SK-N-SH treated with all-trans-retinoic acid at 6 μM for 48 hours (cell line): ENCODE results near the gene KRT35.

Experiments used
- ATAC-seq: fragments of 200-7000 bp; cut with Tn5 transposase; 3 replicates; pipeline ENCODE4 v1.9.1; 2020; ENCODE audit warnings: mild to moderate bottlenecking, moderate library complexity
- BACH2 ChIP-seq: fragments of 250-450 bp; sonication (Bioruptor Pico); IDR thresholded peaks from 2 replicates; pipeline ENCODE4 v1.9.0; 2021; ENCODE audit warnings: mild to moderate bottlenecking, borderline replicate concordance
- CSDC2 ChIP-seq: fragments of 250-450 bp; sonication (Bioruptor Pico); IDR thresholded peaks from 2 replicates; pipeline ENCODE4 v1.5.0; 2020; ENCODE audit warnings: mild to moderate bottlenecking, moderate library complexity
- ESRRG ChIP-seq: fragments of 250-450 bp; sonication (Bioruptor Pico); IDR thresholded peaks from 2 replicates; pipeline ENCODE4 v1.6.1; 2021; ENCODE audit warnings: mild to moderate bottlenecking
- GLIS3 ChIP-seq: fragments of 250-450 bp; sonication (Bioruptor Pico); IDR thresholded peaks from 2 replicates; pipeline ENCODE4 v1.5.0; 2020; ENCODE audit warnings: mild to moderate bottlenecking, moderate library complexity
- ISL1 ChIP-seq: fragments of 250-450 bp; sonication (Bioruptor Pico); IDR thresholded peaks from 2 replicates; pipeline ENCODE4 v2.1.2; 2022; ENCODE audit warnings: mild to moderate bottlenecking, moderate library complexity
- OSR1 ChIP-seq: fragments of 250-450 bp; sonication (Bioruptor Pico); IDR thresholded peaks from 2 replicates; pipeline ENCODE4 v1.8.0; 2022; ENCODE audit warnings: moderate library complexity, mild to moderate bottlenecking, inconsistent platforms
- PPARA ChIP-seq: fragments of 250-450 bp; sonication (Bioruptor Pico); IDR thresholded peaks from 2 replicates; pipeline ENCODE4 v1.5.0; 2020; ENCODE audit warnings: mild to moderate bottlenecking, borderline replicate concordance
- RARB ChIP-seq: fragments of 250-450 bp; sonication (Bioruptor Pico); IDR thresholded peaks from 2 replicates; pipeline ENCODE4 v1.8.0; 2021; ENCODE audit warnings: mild to moderate bottlenecking, moderate library complexity
- SNAI2 ChIP-seq: fragments of 250-450 bp; sonication (Bioruptor Pico); IDR thresholded peaks from 2 replicates; pipeline ENCODE4 v1.5.0; 2020; ENCODE audit warnings: mild to moderate bottlenecking, moderate library complexity
- TCF4 ChIP-seq: fragments of 250-450 bp; sonication (Bioruptor Pico); IDR thresholded peaks from 2 replicates; pipeline ENCODE4 v1.8.0; 2021; ENCODE audit warnings: mild to moderate bottlenecking, moderate library complexity, borderline replicate concordance
- ZC3H10 ChIP-seq: fragments of 250-450 bp; sonication (Bioruptor Pico); IDR thresholded peaks from 2 replicates; pipeline ENCODE4 v1.5.1; 2021; ENCODE audit warnings: mild to moderate bottlenecking, moderate library complexity
- ZFP3 ChIP-seq: fragments of 250-450 bp; sonication (Bioruptor Pico); IDR thresholded peaks from 2 replicates; pipeline ENCODE4 v1.5.0; 2020; ENCODE audit warnings: mild to moderate bottlenecking, moderate library complexity
- ZFP30 ChIP-seq: fragments of 450-650 bp; formaldehyde crosslinking; IDR thresholded peaks from 2 replicates; pipeline ENCODE4 v1.5.0; 2022; ENCODE audit warnings: mild to moderate bottlenecking, moderate library complexity
- ZNF565 ChIP-seq: fragments of 450-650 bp; formaldehyde crosslinking; conservative IDR thresholded peaks from 2 replicates; pipeline ENCODE4 v1.5.0; 2020; ENCODE audit warnings: low read depth, mild to moderate bottlenecking, moderate library complexity
- ZNF70 ChIP-seq: fragments of 450-650 bp; formaldehyde crosslinking; IDR thresholded peaks from 2 replicates; pipeline ENCODE4 v1.5.0; 2020; ENCODE audit warnings: mild to moderate bottlenecking, moderate library complexity
- ZNF8 ChIP-seq: fragments of 450-650 bp; formaldehyde crosslinking; IDR thresholded peaks from 2 replicates; pipeline ENCODE4 v1.5.0; 2020; ENCODE audit warnings: mild to moderate bottlenecking, moderate library complexity
- TF ChIP-seq, protein P1 (sequence below): fragments of 250-450 bp; sonication (Bioruptor Pico); IDR thresholded peaks from 2 replicates; pipeline ENCODE4 v1.5.0; 2020; ENCODE audit warnings: mild to moderate bottlenecking, moderate library complexity
- TF ChIP-seq, protein P2 (sequence below): fragments of 250-450 bp; sonication (Bioruptor Pico); IDR thresholded peaks from 2 replicates; pipeline ENCODE4 v1.5.1; 2021; ENCODE audit warnings: mild to moderate bottlenecking, moderate library complexity
- TF ChIP-seq, protein P3 (sequence below): fragments of 250-450 bp; sonication (Bioruptor Pico); IDR thresholded peaks from 2 replicates; pipeline ENCODE4 v1.8.0; 2020; ENCODE audit warnings: mild to moderate bottlenecking, moderate library complexity, borderline replicate concordance
- TF ChIP-seq, protein P4 (sequence below): fragments of 250-450 bp; sonication (Bioruptor Pico); IDR thresholded peaks from 2 replicates; pipeline ENCODE4 v1.8.0; 2021; ENCODE audit warnings: low read depth, mild to moderate bottlenecking, moderate library complexity, borderline replicate concordance

Gene KRT35

DNA sequence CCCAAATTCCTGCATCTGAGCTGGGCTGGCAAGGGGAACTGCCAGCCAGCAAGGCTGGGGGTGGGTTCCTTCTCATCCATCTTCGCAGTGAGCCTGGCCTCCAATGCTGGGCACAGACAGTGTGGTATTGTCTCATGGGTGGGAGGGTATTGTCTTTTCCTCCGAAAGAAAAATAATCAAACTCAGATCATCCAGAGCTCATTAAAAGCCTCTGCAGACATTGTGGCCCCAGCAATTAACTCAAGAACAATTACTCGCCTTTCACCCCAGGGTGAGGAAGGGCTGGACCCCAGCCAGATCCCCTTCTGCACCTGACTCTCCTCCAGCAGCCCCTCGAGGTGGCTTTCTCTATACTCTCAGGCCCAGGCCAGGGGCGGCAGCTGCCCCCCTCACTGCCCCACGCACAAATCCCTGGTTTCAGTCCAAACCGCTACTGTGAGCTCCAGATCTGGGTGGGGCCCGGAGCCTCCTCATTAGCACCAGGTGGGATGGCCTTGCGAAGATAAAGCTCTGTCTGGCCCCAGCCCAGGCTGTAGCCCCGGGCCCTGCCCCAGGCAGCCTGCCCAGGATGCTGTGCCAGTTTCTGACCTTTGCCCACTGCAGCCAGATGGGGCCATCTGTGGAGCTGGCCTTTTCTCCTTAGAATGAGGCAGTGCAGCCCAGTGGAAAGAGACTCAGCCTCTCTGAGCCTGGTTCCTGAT is 40.0 kb upstream of the KRT35 start:
- no peak for ATAC-seq
- TF ChIP-seq ZNF565 (CRISPR knock-in tag): no peak

DNA sequence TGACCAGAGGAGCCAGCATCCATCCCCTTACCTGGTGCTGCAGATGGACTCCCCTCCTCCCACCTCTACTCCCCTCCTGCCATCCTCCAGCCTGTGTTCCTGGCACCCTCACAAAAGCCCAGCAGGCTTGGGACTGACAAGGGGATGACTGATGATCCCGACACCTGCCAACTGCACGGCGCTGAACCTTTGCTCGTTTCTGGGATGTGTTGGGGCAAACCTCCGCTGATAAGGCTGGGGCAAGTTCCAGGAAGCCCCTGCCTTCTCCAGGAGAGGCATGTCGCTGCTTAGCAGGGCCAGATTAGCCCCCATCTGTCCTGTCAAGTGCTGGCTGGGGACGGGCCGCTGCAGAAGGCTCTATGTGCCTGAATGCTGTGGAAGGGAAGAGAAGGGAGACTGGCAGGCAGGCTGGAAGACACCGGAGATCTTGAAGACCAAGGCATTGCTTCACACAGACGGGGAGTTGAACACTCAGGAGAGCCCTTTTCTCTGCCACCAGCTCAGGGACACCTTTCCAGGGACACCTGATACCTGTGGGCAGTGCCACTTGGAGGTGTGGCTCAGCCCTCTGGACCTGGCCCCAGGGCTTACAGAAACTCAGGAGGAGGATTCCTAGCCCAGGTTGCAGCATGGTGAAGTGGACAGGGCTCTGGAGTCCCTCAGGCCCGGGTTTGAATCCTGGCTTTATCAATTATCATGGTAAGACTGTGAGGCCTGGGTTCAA is 38.7 kb upstream of the KRT35 start:
- ATAC-seq: no peak
- TF ChIP-seq TCF4 (CRISPR knock-in tag): no peak
- TF ChIP-seq ZC3H10: no peak

DNA sequence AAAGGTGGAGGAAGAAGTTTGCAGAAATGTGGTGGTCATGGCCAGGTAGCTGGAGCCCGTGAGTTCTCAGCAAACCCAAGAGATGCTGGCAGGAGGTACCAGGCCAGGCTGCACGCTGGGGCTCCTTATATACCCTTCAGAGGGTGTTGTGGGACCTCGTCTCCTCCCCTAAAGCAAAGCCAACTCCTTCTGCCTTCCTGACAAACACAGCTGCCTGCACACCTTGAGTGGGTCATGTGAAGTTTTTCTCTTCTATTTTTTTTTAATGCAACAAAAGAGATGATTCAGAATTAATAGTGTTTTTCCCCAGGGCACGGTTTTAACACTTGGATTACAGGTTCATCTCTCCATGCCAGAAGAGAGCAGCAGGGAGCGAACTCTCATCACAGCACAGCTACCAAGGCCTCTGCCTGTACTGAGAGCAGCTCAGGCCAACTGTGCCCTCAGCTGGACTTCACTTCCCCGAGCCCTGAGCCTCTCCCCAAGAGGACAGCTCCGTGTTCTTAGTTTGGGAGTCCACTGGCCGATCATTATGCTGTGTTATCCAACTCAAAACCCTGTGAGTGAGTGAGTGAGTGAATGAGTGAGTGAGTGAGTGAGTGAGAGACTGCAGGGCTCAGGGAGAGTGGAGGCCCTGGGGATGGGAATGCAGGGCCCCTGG is 38.0 kb upstream of the KRT35 start, which contains the start of gene KRT15:
Gene KRT15, minus strand, starts transcription at position 102 of the 661 bp plus-strand sequence. Its CDS starts 63 bp downstream, at position 39.
- ATAC-seq: peak; percentile 32; the same call in 1 of the 3 replicates
- TF ChIP-seq ISL1 (CRISPR knock-in tag) (no peak), ZNF70 (CRISPR knock-in tag) (no peak), TCF4 (CRISPR knock-in tag) (no peak), ZFP3 (CRISPR knock-in tag) (no peak), ZFP30 (CRISPR knock-in tag) (no peak), ZNF565 (CRISPR knock-in tag) (no peak), PPARA (CRISPR knock-in tag) (no peak), CSDC2 (CRISPR knock-in tag) (no peak), RARB (no peak), ZNF8 (no peak), SNAI2 (CRISPR knock-in tag) (no peak), ESRRG (CRISPR knock-in tag) (no peak), OSR1 (CRISPR knock-in tag) (no peak), GLIS3 (CRISPR knock-in tag) (no peak), BACH2 (no peak), ZC3H10 (no peak)
- TF ChIP-seq, protein P1, sequence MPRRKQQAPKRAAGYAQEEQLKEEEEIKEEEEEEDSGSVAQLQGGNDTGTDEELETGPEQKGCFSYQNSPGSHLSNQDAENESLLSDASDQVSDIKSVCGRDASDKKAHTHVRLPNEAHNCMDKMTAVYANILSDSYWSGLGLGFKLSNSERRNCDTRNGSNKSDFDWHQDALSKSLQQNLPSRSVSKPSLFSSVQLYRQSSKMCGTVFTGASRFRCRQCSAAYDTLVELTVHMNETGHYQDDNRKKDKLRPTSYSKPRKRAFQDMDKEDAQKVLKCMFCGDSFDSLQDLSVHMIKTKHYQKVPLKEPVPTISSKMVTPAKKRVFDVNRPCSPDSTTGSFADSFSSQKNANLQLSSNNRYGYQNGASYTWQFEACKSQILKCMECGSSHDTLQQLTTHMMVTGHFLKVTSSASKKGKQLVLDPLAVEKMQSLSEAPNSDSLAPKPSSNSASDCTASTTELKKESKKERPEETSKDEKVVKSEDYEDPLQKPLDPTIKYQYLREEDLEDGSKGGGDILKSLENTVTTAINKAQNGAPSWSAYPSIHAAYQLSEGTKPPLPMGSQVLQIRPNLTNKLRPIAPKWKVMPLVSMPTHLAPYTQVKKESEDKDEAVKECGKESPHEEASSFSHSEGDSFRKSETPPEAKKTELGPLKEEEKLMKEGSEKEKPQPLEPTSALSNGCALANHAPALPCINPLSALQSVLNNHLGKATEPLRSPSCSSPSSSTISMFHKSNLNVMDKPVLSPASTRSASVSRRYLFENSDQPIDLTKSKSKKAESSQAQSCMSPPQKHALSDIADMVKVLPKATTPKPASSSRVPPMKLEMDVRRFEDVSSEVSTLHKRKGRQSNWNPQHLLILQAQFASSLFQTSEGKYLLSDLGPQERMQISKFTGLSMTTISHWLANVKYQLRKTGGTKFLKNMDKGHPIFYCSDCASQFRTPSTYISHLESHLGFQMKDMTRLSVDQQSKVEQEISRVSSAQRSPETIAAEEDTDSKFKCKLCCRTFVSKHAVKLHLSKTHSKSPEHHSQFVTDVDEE (CRISPR knock-in tag): no peak
- TF ChIP-seq, protein P2, sequence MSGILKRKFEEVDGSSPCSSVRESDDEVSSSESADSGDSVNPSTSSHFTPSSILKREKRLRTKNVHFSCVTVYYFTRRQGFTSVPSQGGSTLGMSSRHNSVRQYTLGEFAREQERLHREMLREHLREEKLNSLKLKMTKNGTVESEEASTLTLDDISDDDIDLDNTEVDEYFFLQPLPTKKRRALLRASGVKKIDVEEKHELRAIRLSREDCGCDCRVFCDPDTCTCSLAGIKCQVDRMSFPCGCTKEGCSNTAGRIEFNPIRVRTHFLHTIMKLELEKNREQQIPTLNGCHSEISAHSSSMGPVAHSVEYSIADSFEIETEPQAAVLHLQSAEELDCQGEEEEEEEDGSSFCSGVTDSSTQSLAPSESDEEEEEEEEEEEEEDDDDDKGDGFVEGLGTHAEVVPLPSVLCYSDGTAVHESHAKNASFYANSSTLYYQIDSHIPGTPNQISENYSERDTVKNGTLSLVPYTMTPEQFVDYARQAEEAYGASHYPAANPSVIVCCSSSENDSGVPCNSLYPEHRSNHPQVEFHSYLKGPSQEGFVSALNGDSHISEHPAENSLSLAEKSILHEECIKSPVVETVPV (CRISPR knock-in tag): no peak
- TF ChIP-seq, protein P3, sequence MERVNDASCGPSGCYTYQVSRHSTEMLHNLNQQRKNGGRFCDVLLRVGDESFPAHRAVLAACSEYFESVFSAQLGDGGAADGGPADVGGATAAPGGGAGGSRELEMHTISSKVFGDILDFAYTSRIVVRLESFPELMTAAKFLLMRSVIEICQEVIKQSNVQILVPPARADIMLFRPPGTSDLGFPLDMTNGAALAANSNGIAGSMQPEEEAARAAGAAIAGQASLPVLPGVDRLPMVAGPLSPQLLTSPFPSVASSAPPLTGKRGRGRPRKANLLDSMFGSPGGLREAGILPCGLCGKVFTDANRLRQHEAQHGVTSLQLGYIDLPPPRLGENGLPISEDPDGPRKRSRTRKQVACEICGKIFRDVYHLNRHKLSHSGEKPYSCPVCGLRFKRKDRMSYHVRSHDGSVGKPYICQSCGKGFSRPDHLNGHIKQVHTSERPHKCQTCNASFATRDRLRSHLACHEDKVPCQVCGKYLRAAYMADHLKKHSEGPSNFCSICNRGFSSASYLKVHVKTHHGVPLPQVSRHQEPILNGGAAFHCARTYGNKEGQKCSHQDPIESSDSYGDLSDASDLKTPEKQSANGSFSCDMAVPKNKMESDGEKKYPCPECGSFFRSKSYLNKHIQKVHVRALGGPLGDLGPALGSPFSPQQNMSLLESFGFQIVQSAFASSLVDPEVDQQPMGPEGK (CRISPR knock-in tag): no peak
- TF ChIP-seq, protein P4, sequence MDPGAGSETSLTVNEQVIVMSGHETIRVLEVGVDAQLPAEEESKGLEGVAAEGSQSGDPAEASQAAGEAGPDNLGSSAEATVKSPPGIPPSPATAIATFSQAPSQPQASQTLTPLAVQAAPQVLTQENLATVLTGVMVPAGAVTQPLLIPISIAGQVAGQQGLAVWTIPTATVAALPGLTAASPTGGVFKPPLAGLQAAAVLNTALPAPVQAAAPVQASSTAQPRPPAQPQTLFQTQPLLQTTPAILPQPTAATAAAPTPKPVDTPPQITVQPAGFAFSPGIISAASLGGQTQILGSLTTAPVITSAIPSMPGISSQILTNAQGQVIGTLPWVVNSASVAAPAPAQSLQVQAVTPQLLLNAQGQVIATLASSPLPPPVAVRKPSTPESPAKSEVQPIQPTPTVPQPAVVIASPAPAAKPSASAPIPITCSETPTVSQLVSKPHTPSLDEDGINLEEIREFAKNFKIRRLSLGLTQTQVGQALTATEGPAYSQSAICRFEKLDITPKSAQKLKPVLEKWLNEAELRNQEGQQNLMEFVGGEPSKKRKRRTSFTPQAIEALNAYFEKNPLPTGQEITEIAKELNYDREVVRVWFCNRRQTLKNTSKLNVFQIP (CRISPR knock-in tag): no peak
